Calu3 (cell line): Measurements from ENCODE around the gene RTKN2. TPM values are rescaled to one million over a fixed set of nuclear protein-coding genes. Genes with fewer than 3 reads are reported as not detected.

ENCODE experiments used
- BruUV-seq: library from RNA; stranded (reverse); fragments of 400-500 nt; replicated peaks from 2 replicates; lab custom pipeline; 2021; lab: Mats Ljungman, UMichigan
- CTCF ChIA-PET: fragments of 300-600 bp; sonication (Branson Sonifier 250); formaldehyde crosslinking; loops from one replicate; lab custom pipeline; 2022; ENCODE audit warnings: antibody characterized with exemption; lab: Charles Lee
- DNase-seq: peaks from one replicate; pipeline ENCODE4 v3.0.0; 2022
- H3K27ac Mint-ChIP-seq: one replicate; pipeline ENCODE4 v1.8.0; 2022; ENCODE audit warnings: mixed read lengths; ENCODE audit not compliant: unreplicated experiment
- H3K27me3 Mint-ChIP-seq: one replicate; pipeline ENCODE4 v1.8.0; 2022; ENCODE audit warnings: mixed read lengths; ENCODE audit not compliant: unreplicated experiment
- H3K36me3 Mint-ChIP-seq: one replicate; pipeline ENCODE4 v1.8.0; 2022; ENCODE audit warnings: mild to moderate bottlenecking, moderate library complexity, mixed read lengths; ENCODE audit not compliant: insufficient read depth, unreplicated experiment
- H3K4me1 Mint-ChIP-seq: one replicate; pipeline ENCODE4 v1.8.0; 2022; ENCODE audit warnings: mild to moderate bottlenecking, low read depth, mixed read lengths; ENCODE audit not compliant: unreplicated experiment
- H3K4me3 Mint-ChIP-seq: one replicate; pipeline ENCODE4 v1.8.0; 2022; ENCODE audit warnings: mild to moderate bottlenecking, low read depth, moderate library complexity, mixed read lengths; ENCODE audit not compliant: unreplicated experiment
- H3K9me3 Mint-ChIP-seq: one replicate; pipeline ENCODE4 v1.8.0; 2022; ENCODE audit warnings: low read depth, mixed read lengths; ENCODE audit not compliant: unreplicated experiment
- intact Hi-C: fragments of 100-400 bp; cut with micrococcal nuclease; formaldehyde crosslinking; loops from one replicate; pipeline ENCODE4 v1.10.0; 2022; ENCODE audit not compliant: unreplicated experiment
- total RNA-seq: library from RNA; stranded (reverse); gene quantifications from 2 replicates; pipeline ENCODE4 v1.2.3, GENCODE V29; 2022
- TF ChIP-seq, protein P1 (sequence below): fragments of 200-600 bp; IDR thresholded peaks from one replicate; pipeline ENCODE4 v1.8.0; 2022; ENCODE audit warnings: antibody characterized with exemption; ENCODE audit not compliant: unreplicated experiment

The RTKN2 gene
- total RNA-seq, 1 experiment from 2014 or later, result 26.7 TPM

GRCh38 chr10:62148155-62148554, 120.5 kb downstream of the RTKN2 start:
- Mint-ChIP-seq H3K27me3 (no peaks in the 10 kb centered on the region), H3K9me3 (no peaks in the 10 kb centered on the region), H3K36me3 (no peaks in the 10 kb centered on the region), H3K4me3 (no peak overlapping the region), H3K4me1 (peaks cover 10% of the 10 kb centered on the region), H3K27ac (no peak overlapping the region)
- CTCF ChIA-PET, result interaction anchor here (0.8 to 1.2 kb wide), 2 partner anchors 99 to 771 kb away, joined by 3 read pairs; no protein-coding TSS in a partner anchor
- intact Hi-C loops, result no loop called here
- no peak for DNase-seq
- TF ChIP-seq, protein P1, sequence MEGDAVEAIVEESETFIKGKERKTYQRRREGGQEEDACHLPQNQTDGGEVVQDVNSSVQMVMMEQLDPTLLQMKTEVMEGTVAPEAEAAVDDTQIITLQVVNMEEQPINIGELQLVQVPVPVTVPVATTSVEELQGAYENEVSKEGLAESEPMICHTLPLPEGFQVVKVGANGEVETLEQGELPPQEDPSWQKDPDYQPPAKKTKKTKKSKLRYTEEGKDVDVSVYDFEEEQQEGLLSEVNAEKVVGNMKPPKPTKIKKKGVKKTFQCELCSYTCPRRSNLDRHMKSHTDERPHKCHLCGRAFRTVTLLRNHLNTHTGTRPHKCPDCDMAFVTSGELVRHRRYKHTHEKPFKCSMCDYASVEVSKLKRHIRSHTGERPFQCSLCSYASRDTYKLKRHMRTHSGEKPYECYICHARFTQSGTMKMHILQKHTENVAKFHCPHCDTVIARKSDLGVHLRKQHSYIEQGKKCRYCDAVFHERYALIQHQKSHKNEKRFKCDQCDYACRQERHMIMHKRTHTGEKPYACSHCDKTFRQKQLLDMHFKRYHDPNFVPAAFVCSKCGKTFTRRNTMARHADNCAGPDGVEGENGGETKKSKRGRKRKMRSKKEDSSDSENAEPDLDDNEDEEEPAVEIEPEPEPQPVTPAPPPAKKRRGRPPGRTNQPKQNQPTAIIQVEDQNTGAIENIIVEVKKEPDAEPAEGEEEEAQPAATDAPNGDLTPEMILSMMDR, result no peak
- no TSS peak for BruUV-seq

DNA sequence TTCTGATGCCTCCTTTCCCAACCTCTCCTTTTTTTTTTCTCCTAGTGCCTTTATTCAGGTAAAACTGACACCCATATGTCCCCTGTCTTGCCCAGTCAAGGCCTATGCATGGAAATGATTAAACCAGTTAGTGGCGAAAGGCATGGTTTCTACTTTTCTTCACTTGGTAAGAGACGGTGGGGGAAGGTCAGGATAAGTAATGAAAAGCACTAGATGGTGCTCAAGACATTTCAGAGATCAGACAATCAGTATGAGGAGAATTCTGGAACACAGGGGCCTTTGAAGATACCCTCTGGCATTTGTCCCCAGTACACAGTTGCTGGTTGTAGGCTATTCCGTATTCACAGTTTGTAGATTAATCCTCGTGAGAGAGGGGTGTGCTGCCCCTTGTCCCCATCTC, 121.2 kb downstream of the RTKN2 start:
- Mint-ChIP-seq H3K4me3 (no peak overlapping the region), H3K9me3 (peaks cover 3% of the 10 kb centered on the region), H3K4me1 (peaks cover 10% of the 10 kb centered on the region), H3K27ac (no peak overlapping the region), H3K27me3 (no peaks in the 10 kb centered on the region), H3K36me3 (no peaks in the 10 kb centered on the region)
- TF ChIP-seq, protein P1, result no peak
- BruUV-seq, result no TSS peak
- intact Hi-C loops, result no loop called here
- DNase-seq, result no peak
- CTCF ChIA-PET, result interaction anchor here (1.2 kb wide), 1 partner anchor 98 kb away, joined by 3 read pairs; no protein-coding TSS in a partner anchor

GRCh38 chr10:62136931-62137330, 131.7 kb downstream of the RTKN2 start:
- Mint-ChIP-seq H3K27me3 (no peaks in the 10 kb centered on the region), H3K36me3 (no peaks in the 10 kb centered on the region), H3K4me1 (no peaks in the 10 kb centered on the region), H3K27ac (no peak overlapping the region), H3K9me3 (peaks cover 5% of the 10 kb centered on the region), H3K4me3 (no peak overlapping the region)
- intact Hi-C loops, result no loop called here
- TF ChIP-seq, protein P1, result no peak
- BruUV-seq, result no TSS peak
- CTCF ChIA-PET, result interaction anchor here (0.6 to 0.7 kb wide), 3 partner anchors 41 to 997 kb away, joined by 3 to 7 read pairs (median 3); no protein-coding TSS in a partner anchor
- DNase-seq, result no peak

- Mint-ChIP-seq H3K4me3 (no peak overlapping the region), H3K4me1 (peaks cover 8% of the 10 kb centered on the region), H3K36me3 (no peaks in the 10 kb centered on the region), H3K9me3 (peaks cover 2% of the 10 kb centered on the region), H3K27ac (no peak overlapping the region), H3K27me3 (no peaks in the 10 kb centered on the region)
- CTCF ChIA-PET, result no interaction called here
- intact Hi-C loops, result no loop called here
- no TSS peak for BruUV-seq
- TF ChIP-seq, protein P1, result no peak
- DNase-seq, result no peak
Observed at GRCh38 chr10:62133618-62134017, 135.0 kb downstream of the RTKN2 start.

Other genes starting within 250 kb of the RTKN2 start
- 4.0 and 4.3 TPM in 2 replicates for gene ZNF365, start 105.5 kb upstream of the RTKN2 start, total RNA-seq